G401 (cell line): ENCODE data around the gene SPX. TPM values are rescaled to one million over a fixed set of nuclear protein-coding genes. Genes with fewer than 3 reads are reported as not detected.

Experiments
- DNase-seq: peaks from one replicate; pipeline ENCODE4 v3.0.0-alpha.2; 2015; ENCODE audit warnings: low spot score
- in situ Hi-C: cut with HindIII; loops from 2 replicates; pipeline ENCODE4 v1.10.0; 2016; ENCODE audit warnings: low sequenced_read_pairs, mixed read lengths
- total RNA-seq: library from RNA; depleted of rRNA; stranded (reverse); fragments of >200 nt; shearing (Covaris generic); gene quantifications from 2 replicates; pipeline ENCODE4 v1.2.3, GENCODE V29; 2014; rRNA removed

The SPX gene
- total RNA-seq = 0.47 and 4.2 TPM in 2 replicates

GRCh38 chr12:21526053-21526452 is at the start of gene SPX:
Gene SPX (plus strand): TSS chr12:21526296. CDS start chr12:21526473, 177 bp downstream.
- no peak for DNase-seq

GRCh38 chr12:21476949-21477348 is 49.1 kb upstream of the SPX start:
- no peak for DNase-seq
- in situ Hi-C loops = no loop called here

More at GRCh38 chr12:21526053-21526452, at the start of gene SPX:
- in situ Hi-C loops = no loop called here

GRCh38 chr12:21478756-21479455 is 47.2 kb upstream of the SPX start:
- no peak for DNase-seq

GRCh38 chr12:21483531-21483930 is 42.6 kb upstream of the SPX start:
- in situ Hi-C loops = no loop called here
- no peak for DNase-seq

More at GRCh38 chr12:21478756-21479455, 47.2 kb upstream of the SPX start:
- in situ Hi-C loops = no loop called here

- DNase-seq = no peak
- in situ Hi-C loops = no loop called here
Observed at GRCh38 chr12:21485998-21486397, 40.1 kb upstream of the SPX start.

GRCh38 chr12:21499765-21500164 is 26.3 kb upstream of the SPX start:
- in situ Hi-C loops = no loop called here
- DNase-seq = no peak

GRCh38 chr12:21500786-21501257 is 25.3 kb upstream of the SPX start:
- in situ Hi-C loops = no loop called here
- no peak for DNase-seq

GRCh38 chr12:21501258-21502163 is 24.6 kb upstream of the SPX start, which contains the start of the genes GOLT1B and RECQL:
Gene GOLT1B (plus strand): TSS chr12:21501789. CDS start chr12:21501924, 135 bp downstream.
Gene RECQL (minus strand): TSS chr12:21501635. CDS start chr12:21499570, 2,065 bp downstream.
- in situ Hi-C loops = no loop called here
- DNase-seq = peak; percentile 99

GRCh38 chr12:21502164-21502496 is 24.0 kb upstream of the SPX start:
- DNase-seq = peak; percentile 34
- in situ Hi-C loops = no loop called here

- in situ Hi-C loops = no loop called here
- DNase-seq = no peak
Observed at GRCh38 chr12:21502872-21503271, 23.2 kb upstream of the SPX start.

- in situ Hi-C loops = no loop called here
- DNase-seq = no peak
Observed at GRCh38 chr12:21505888-21506287, 20.2 kb upstream of the SPX start.

- in situ Hi-C loops = no loop called here
- no peak for DNase-seq
Observed at GRCh38 chr12:21507849-21508248, 18.2 kb upstream of the SPX start.

- DNase-seq = no peak
- in situ Hi-C loops = no loop called here
Observed at GRCh38 chr12:21509768-21510167, 16.3 kb upstream of the SPX start.

GRCh38 chr12:21516281-21516680 is 9.8 kb upstream of the SPX start:
- in situ Hi-C loops = no loop called here

GRCh38 chr12:21518451-21518850 is 7.6 kb upstream of the SPX start:
- in situ Hi-C loops = no loop called here
- DNase-seq = no peak

More at GRCh38 chr12:21516281-21516680, 9.8 kb upstream of the SPX start:
- DNase-seq = no peak

GRCh38 chr12:21521541-21521940 is 4.6 kb upstream of the SPX start:
- in situ Hi-C loops = no loop called here
- DNase-seq = no peak

GRCh38 chr12:21523148-21523547 is 2.9 kb upstream of the SPX start:
- in situ Hi-C loops = no loop called here
- no peak for DNase-seq

GRCh38 chr12:21526721-21527345 is 737 bp downstream of the SPX start:
- in situ Hi-C loops = no loop called here
- DNase-seq = no peak

- peak; percentile 15 for DNase-seq
- in situ Hi-C loops = no loop called here
Observed at GRCh38 chr12:21527451-21528180, 1.5 kb downstream of the SPX start.
